ENCODE results near the gene ALOX12B. TPM values are rescaled to one million over a fixed set of nuclear protein-coding genes. Genes with fewer than 3 reads are reported as not detected.
A peak's percentile ranks its signal among the peaks of the same experiment; 100 is the strongest.

The ALOX12B gene
- total and polyA plus RNA-seq, 11 donors, result not detected

DNA sequence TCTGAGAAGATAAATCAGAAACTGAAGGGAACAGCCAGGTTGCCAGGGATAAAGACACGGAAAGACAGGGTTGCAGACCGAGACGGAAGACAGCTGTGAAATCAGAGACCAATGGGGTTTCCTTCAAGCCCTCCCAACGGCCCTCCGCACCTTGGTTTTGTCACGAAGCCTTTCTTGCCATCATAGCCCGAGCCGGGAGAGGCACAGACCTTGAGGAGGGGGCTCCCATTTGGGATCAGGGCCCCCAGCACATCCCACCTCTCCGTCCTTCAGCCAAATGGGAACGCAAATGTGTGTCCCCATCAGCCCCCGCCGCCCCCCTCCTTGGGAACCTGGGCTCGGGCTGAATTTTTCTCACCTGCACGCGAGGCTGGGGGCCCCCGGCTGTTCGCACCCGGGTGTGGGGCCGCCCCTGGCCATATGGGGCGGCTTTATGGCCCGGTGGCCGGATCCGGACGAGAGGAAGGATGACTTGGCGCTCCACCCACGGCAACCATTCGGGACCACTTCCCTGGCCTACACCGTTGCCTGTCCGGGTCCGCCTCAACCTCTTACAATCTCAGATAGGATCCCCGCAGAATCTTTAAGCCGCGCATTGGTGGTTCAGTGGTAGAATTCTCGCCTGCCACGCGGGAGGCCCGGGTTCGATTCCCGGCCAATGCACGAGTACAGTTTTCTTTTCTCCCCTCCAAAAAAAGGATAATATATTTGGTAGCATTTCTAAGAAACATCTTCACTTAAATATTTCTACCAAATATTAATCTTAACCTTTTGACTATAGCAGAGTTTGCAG is 37.8 kb upstream of the ALOX12B start:
- DNase-seq, result peak in 4 of 5 donors; percentile 68 to 79 (median 76)
- intact Hi-C loops (cut with DNase I), result loop anchor here in 3 of 10 donors (10.0 kb wide), 2 partner anchors 99 to 169 kb away; partner anchors contain the start of gene SLC25A35 (in 2 of the 3)
- TF ChIP-seq POLR2A (IDR thresholded peaks at IDR 0.05), result no peak
- TF ChIP-seq, protein P1, sequence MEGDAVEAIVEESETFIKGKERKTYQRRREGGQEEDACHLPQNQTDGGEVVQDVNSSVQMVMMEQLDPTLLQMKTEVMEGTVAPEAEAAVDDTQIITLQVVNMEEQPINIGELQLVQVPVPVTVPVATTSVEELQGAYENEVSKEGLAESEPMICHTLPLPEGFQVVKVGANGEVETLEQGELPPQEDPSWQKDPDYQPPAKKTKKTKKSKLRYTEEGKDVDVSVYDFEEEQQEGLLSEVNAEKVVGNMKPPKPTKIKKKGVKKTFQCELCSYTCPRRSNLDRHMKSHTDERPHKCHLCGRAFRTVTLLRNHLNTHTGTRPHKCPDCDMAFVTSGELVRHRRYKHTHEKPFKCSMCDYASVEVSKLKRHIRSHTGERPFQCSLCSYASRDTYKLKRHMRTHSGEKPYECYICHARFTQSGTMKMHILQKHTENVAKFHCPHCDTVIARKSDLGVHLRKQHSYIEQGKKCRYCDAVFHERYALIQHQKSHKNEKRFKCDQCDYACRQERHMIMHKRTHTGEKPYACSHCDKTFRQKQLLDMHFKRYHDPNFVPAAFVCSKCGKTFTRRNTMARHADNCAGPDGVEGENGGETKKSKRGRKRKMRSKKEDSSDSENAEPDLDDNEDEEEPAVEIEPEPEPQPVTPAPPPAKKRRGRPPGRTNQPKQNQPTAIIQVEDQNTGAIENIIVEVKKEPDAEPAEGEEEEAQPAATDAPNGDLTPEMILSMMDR (IDR thresholded peaks at IDR 0.05), result no peak
- Histone ChIP-seq H3K27ac (peak overlapping the region in 10 of 12 donors; percentile 45 to 82 (median 70)), H3K27me3 (peaks cover 0 to 69% (median 0%) of the 10 kb centered on the region in 9 donors), H3K4me3 (peak overlapping the region; percentile 62 to 79 (median 70)), H3K9me3 (no peaks in the 10 kb centered on the region), H3K4me1 (peaks cover 7 to 72% (median 56%) of the 10 kb centered on the region in 12 donors), H3K36me3 (no peaks in the 10 kb centered on the region)
- ATAC-seq, result peak; percentile 13 to 56 (median 24)
- 2 to 7% (median 2%) methylated on average over 35 to 40 of the region's 40 CpGs for WGBS, 4 donors

DNA sequence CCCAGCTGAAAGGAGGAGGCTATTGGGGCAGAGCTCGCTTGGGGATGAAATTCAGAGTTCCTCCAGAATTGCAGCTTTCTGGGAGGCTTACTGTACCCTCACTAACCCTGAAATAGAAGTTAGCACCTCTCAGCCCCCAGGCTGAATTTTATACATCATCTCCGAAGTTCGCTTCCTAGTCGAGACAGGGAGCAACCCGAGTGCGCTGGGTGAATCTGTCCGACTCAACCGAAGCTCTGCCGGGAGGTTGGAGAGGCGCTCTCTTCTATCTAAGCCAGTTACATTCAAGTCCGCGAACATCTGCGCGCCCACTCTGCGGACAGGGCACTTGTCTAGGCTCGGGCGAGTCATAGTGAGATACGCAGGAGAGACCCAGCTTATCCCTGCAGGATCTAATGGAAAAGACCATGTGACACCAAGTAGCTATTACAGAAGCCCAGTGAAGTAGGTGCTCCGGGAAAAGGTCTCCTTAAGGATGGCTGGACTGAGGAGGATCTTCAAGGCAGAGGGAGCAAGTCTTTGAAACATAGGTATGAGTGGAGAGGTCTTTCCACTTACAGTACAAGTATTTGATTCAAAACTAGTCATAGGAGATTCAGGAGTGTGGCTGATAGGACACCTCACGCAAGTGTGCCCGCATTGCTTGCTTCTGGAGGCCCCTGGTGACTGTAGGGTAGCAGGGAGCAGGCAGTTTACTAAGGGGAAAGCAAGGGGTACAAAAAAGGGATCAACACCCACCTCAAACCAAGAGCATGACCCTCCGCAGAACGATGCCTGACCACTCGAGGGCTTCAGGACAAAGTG is 37.0 kb upstream of the ALOX12B start:
- DNase-seq, result no peak
- H3K4me1 ChIP-seq, result peaks cover 7 to 77% (median 56%) of the 10 kb centered on the region in 12 donors
- H3K27me3 ChIP-seq, result peaks cover 0 to 63% (median 0%) of the 10 kb centered on the region in 9 donors
- intact Hi-C loops (cut with DNase I), result loop anchor here in 9 of 10 donors (1.0 to 10.0 kb wide), 7 partner anchors 33 to 170 kb away; partner anchors contain the start of genes VAMP2 (in 3 of the 9) and SLC25A35 (in 2 of the 9)
- no peaks in the 10 kb centered on the region for H3K36me3 ChIP-seq
- TF ChIP-seq, protein P1 (IDR thresholded peaks at IDR 0.05), result no peak
- no peak for TF ChIP-seq POLR2A (IDR thresholded peaks at IDR 0.05)
- ATAC-seq, result no peak
- H3K9me3 ChIP-seq, result no peaks in the 10 kb centered on the region
- 5 to 27% (median 9%) methylated on average over 24 of the region's 24 CpGs for WGBS, 4 donors
- no peak overlapping the region for H3K27ac ChIP-seq
- peak overlapping the region in 10 of 12 donors; percentile 42 to 79 (median 72) for H3K4me3 ChIP-seq

GRCh38 chr17:8123695-8124349 is 36.3 kb upstream of the ALOX12B start, which contains the start of gene HES7:
TSS of gene HES7 (minus strand) at chr17:8124106. CDS start at chr17:8124084, 22 bp downstream.
- no peaks in the 10 kb centered on the region for H3K9me3 ChIP-seq
- intact Hi-C loops (cut with DNase I), result loop anchor here in 9 of 10 donors (1.0 to 10.0 kb wide), 9 partner anchors 33 to 171 kb away; partner anchors contain the start of genes VAMP2 (in 3 of the 9) and SLC25A35 (in 2 of the 9)
- ATAC-seq (no peak), DNase-seq (peak in 1 of 5 donors; percentile 33)
- peak within 1 kb of the TSS in 4 of 12 donors; percentile 10 to 49 (median 27) for H3K27ac ChIP-seq
- H3K36me3 ChIP-seq, result no peaks in the 10 kb centered on the region
- 1 to 4% (median 2%) methylated on average over 27 to 29 of the region's 29 CpGs for WGBS, 4 donors
- no peak for TF ChIP-seq POLR2A (IDR thresholded peaks at IDR 0.05)
- TF ChIP-seq, protein P1 (IDR thresholded peaks at IDR 0.05), result no peak
- H3K4me1 ChIP-seq, result peaks cover 7 to 77% (median 56%) of the 10 kb centered on the region in 12 donors
- peaks cover 0 to 56% (median 0%) of the 10 kb centered on the region in 9 donors for H3K27me3 ChIP-seq
- peak within 1 kb of the TSS; percentile 34 to 79 (median 68) for H3K4me3 ChIP-seq

Measured in heart left ventricle (tissue), 16 donors.